Mesendoderm (in vitro differentiated cells): ENCODE results near the gene CCDC92B.

Experiments
- DNase-seq: peaks from one replicate; pipeline ENCODE4 v3.0.0; 2013
- H2AK5ac ChIP-seq: 2 replicates; pipeline ENCODE4 v1.6.1; 2013; ENCODE audit warnings: low read length, inconsistent platforms
- H2BK120ac ChIP-seq: 2 replicates; pipeline ENCODE4 v1.6.1; 2013; ENCODE audit warnings: low read depth, mild to moderate bottlenecking, low read length, moderate library complexity, mixed read lengths
- H2BK15ac ChIP-seq: replicated peaks from 2 replicates; pipeline ENCODE4 v1.6.1; 2013; ENCODE audit warnings: low read depth, mild to moderate bottlenecking, moderate library complexity
- H2BK5ac ChIP-seq: 2 replicates; pipeline ENCODE4 v1.6.1; 2013; ENCODE audit warnings: low read length, inconsistent platforms
- H3K18ac ChIP-seq: 2 replicates; pipeline ENCODE4 v1.6.1; 2013; ENCODE audit warnings: mild to moderate bottlenecking, low read length, mixed read lengths
- H3K23ac ChIP-seq: one replicate; pipeline ENCODE4 v1.6.1; 2013; ENCODE audit warnings: low read length
- H3K27ac ChIP-seq: 2 replicates; pipeline ENCODE4 v1.5.1; 2013; ENCODE audit warnings: low read depth, mild to moderate bottlenecking, inconsistent platforms, low read length, moderate library complexity
- H3K27me3 ChIP-seq: 2 replicates; pipeline ENCODE4 v1.6.1; 2013; ENCODE audit warnings: low read length, control low read depth, mild to moderate bottlenecking, inconsistent platforms; ENCODE audit not compliant: insufficient read depth, poor library complexity
- H3K36me3 ChIP-seq: 2 replicates; pipeline ENCODE4 v1.6.1; 2013; ENCODE audit warnings: low read length, inconsistent platforms; ENCODE audit not compliant: control insufficient read depth, insufficient read depth
- H3K4ac ChIP-seq: one replicate; pipeline ENCODE4 v1.6.1; 2013; ENCODE audit warnings: low read depth, mild to moderate bottlenecking, low read length, moderate library complexity
- H3K4me1 ChIP-seq: 2 replicates; pipeline ENCODE4 v1.6.1; 2013; ENCODE audit warnings: low read depth, low read length, inconsistent platforms; ENCODE audit not compliant: control insufficient read depth
- H3K4me2 ChIP-seq: 2 replicates; pipeline ENCODE4 v1.6.1; 2013; ENCODE audit warnings: low read length
- H3K4me3 ChIP-seq: 2 replicates; pipeline ENCODE4 v1.5.1; 2013; ENCODE audit warnings: mild to moderate bottlenecking, low read length
- H3K56ac ChIP-seq: one replicate; pipeline ENCODE4 v1.6.1; 2013; ENCODE audit warnings: low read length
- H3K79me1 ChIP-seq: 2 replicates; pipeline ENCODE4 v1.6.1; 2013; ENCODE audit warnings: low read length, inconsistent platforms
- H3K79me2 ChIP-seq: 2 replicates; pipeline ENCODE4 v1.6.1; 2013; ENCODE audit warnings: mild to moderate bottlenecking, low read length; ENCODE audit not compliant: control insufficient read depth, insufficient read depth
- H3K9ac ChIP-seq: 2 replicates; pipeline ENCODE4 v1.6.1; 2013; ENCODE audit warnings: low read length, inconsistent platforms
- H4K5ac ChIP-seq: one replicate; pipeline ENCODE4 v1.6.1; 2013; ENCODE audit warnings: low read length
- H4K8ac ChIP-seq: one replicate; pipeline ENCODE4 v1.6.1; 2013; ENCODE audit warnings: low read depth, mild to moderate bottlenecking, control low read depth, low read length, moderate library complexity
- WGBS: extraction: QIAGEN DNeasy Blood & Tissue Kit; methylation state at CpG from one replicate; pipeline ENCODE4 v1.1.7; 2013; ENCODE audit warnings: low lambda C conversion rate, missing lambda C conversion rate; ENCODE audit not compliant: insufficient coverage; ENCODE audit errors: extremely low coverage; 5-methylcytosine and 5-hydroxymethylcytosine counted together

CCDC92B gene

DNA sequence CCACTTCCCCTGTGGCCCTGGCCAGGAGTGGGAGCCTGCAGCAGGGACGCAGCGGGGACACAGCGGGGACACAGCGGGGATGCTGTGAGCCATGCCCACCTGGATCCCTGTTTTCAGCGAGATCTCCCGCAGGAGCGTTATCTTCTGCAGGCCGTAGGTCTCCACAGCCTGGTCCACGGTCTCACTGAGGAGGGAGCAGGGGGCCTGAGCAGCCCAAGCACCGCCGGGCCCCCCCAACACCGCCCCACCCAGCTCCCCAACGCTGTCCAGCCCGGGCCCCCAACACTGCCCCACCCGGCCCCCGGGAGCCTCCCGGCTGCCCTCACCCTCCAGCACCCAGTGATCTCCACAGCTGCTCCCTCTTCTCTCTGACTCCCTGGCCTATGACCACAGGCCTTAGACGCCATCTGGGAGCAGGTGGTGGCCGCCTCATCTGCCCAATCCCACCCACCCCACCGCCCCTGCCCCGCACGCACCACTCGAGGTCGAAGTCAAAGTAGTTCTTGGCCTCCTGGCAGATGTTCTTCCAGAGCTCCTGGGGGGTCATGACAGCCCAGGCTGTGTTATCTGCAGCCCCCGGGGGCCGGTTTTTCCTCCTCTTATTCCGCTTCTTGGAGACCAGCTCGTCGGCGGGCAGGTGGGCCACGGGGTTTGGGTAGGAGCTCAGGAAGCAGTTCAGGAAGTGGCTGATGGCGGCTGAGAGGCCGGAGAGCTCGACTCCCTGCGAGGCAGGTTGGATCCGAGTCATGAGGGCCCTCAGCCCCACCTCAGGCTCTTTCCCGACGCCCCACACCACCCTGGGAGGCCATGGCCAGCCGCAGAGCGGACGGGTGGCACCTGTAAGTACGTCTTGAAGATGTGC lies 54.8 kb downstream of the CCDC92B start:
- no peak overlapping the region for H4K5ac ChIP-seq
- H3K4me2 ChIP-seq: no peak overlapping the region
- no peak overlapping the region for H3K56ac ChIP-seq
- no CpG with 5 or more reads among the region's 42 CpGs for WGBS
- no peak overlapping the region for H2BK120ac ChIP-seq
- no peak overlapping the region for H2BK15ac ChIP-seq
- H3K27ac ChIP-seq: no peak overlapping the region
- H3K4me3 ChIP-seq: no peak overlapping the region
- H4K8ac ChIP-seq: no peak overlapping the region
- no peaks in the 10 kb centered on the region for H3K4me1 ChIP-seq
- no peak overlapping the region for H3K23ac ChIP-seq
- DNase-seq: no peak
- no peaks in the 10 kb centered on the region for H3K79me1 ChIP-seq
- H3K79me2 ChIP-seq: no peaks in the 10 kb centered on the region
- no peak overlapping the region for H3K18ac ChIP-seq
- no peaks in the 10 kb centered on the region for H3K27me3 ChIP-seq
- no peak overlapping the region for H2BK5ac ChIP-seq
- peaks cover 4% of the 10 kb centered on the region for H3K36me3 ChIP-seq
- no peak overlapping the region for H2AK5ac ChIP-seq
- no peak overlapping the region for H3K9ac ChIP-seq
- H3K4ac ChIP-seq: no peak overlapping the region

DNA sequence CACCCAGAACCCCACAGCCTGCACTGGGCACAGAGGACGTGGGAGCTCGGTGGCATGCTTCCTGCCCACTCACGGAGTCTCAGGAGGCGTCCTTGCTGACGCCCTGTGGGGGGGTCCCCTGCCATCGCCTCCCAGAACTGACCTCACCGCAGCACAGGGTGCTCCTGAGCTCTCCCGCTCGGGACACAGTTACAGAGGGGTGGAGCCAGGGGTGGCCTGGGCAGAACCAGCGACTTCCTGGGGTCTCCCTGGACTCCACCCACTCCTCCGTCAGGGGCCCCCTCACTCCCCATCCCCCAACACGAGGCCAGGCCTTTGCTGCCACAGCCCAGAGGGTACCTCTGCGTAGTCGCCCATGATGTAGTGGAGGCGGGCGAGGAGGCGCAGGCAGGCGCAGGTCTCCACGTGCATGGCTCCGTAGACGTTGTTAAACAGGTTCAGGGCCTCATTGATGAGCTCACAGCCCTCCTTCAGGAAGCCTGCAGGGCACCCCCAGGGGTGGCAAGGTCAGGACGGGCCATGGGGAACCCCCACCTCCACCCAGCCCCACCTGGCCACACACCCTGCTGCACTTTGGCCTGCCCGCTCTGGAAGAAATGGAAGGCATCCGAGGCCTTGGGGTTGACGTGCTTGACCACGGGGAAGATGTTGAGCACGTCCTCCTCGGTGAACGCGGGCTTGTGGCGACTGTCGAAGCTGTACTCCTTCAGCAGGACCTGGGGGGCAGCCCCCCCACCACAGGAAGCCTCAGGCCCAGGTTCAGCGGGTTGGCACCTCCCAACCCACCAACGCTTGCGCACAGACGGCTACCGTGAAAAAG lies 55.7 kb downstream of the CCDC92B start:
- Histone ChIP-seq H3K4ac (no peak overlapping the region), H3K27ac (no peak overlapping the region), H3K23ac (no peak overlapping the region), H3K4me2 (no peak overlapping the region), H2BK120ac (no peak overlapping the region), H3K79me1 (no peaks in the 10 kb centered on the region), H4K8ac (no peak overlapping the region), H2AK5ac (no peak overlapping the region), H3K9ac (no peak overlapping the region), H3K56ac (no peak overlapping the region), H3K4me3 (no peak overlapping the region), H3K27me3 (no peaks in the 10 kb centered on the region), H3K4me1 (no peaks in the 10 kb centered on the region), H3K18ac (no peak overlapping the region), H4K5ac (no peak overlapping the region), H2BK15ac (no peak overlapping the region), H3K79me2 (no peaks in the 10 kb centered on the region), H3K36me3 (peaks cover 4% of the 10 kb centered on the region), H2BK5ac (no peak overlapping the region)
- no CpG with 5 or more reads among the region's 37 CpGs for WGBS
- no peak for DNase-seq

DNA sequence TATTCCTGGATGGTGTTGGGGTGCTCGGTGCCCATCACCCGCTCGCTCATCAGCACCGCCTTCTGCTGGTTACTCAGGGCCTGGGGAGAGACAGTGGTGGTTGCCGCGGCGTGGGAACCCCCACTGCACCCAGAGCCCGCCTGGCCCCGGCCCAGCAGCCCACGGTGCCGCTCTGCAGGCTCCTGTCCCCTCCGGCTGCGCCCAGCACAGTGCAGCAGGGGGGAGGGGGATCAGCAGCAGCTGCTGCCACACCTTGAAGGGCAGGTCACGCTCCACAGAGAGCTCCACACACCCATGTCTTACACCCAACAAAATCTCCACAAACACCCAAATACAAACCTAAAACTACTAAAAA lies 56.7 kb downstream of the CCDC92B start:
- WGBS: no CpG with 5 or more reads among the region's 14 CpGs
- Histone ChIP-seq H3K4ac (no peak overlapping the region), H3K79me1 (no peaks in the 10 kb centered on the region), H3K79me2 (no peaks in the 10 kb centered on the region), H3K4me3 (no peak overlapping the region), H3K4me1 (no peaks in the 10 kb centered on the region), H3K4me2 (no peak overlapping the region), H3K18ac (no peak overlapping the region), H3K56ac (no peak overlapping the region), H3K9ac (no peak overlapping the region), H4K8ac (no peak overlapping the region), H3K27ac (no peak overlapping the region), H3K23ac (no peak overlapping the region), H3K36me3 (peaks cover 2% of the 10 kb centered on the region), H2AK5ac (no peak overlapping the region), H2BK15ac (no peak overlapping the region), H2BK5ac (no peak overlapping the region), H3K27me3 (no peaks in the 10 kb centered on the region), H2BK120ac (no peak overlapping the region), H4K5ac (no peak overlapping the region)
- no peak for DNase-seq

DNA sequence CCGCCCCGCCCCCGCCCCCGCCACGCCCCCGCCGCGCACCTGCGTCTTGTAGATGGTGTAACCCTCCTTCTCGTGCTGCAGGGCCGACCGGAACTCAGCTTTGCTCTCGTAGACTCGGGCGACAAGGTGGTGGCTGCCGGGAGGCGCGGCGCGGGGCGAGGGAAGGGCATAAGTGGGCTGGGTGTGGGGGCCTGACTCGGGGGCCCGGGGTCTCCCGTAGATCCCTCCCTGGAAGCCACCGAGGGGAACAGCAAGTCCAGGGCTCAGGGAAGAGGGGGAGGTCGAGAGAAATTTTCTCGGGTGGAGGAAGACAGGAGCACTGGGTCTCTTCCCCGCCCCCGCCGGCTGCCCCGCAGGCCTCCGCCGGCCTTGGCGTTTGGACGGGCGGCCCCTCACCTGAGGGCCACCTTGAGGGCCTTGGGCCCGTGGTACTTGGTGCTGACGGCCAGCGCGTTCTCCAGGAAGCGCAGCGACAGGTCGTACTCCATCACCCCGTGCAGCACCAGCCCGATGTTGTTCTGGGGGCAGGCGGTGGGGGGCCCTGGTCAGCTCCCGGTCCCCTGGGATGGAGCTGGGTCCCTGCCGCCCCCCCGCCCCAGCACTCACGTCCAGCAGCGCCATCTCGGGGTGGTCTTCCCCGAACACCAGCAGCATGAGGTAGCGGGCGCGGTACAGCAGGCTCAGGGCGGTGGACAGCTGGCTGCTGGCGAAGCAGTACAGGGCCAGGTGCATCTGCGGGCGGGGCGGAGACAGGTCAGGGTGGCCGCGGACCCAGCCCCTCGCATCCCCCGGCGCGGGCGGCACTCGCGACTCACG lies 57.3 kb downstream of the CCDC92B start:
- Histone ChIP-seq H3K4me3 (no peak overlapping the region), H3K27me3 (no peaks in the 10 kb centered on the region), H3K4me2 (no peak overlapping the region), H3K23ac (no peak overlapping the region), H2BK5ac (no peak overlapping the region), H4K8ac (no peak overlapping the region), H3K18ac (no peak overlapping the region), H3K79me2 (no peaks in the 10 kb centered on the region), H3K27ac (no peak overlapping the region), H2BK120ac (no peak overlapping the region), H3K79me1 (no peaks in the 10 kb centered on the region), H2BK15ac (no peak overlapping the region), H4K5ac (no peak overlapping the region), H3K9ac (no peak overlapping the region), H3K4me1 (no peaks in the 10 kb centered on the region), H3K56ac (no peak overlapping the region), H2AK5ac (no peak overlapping the region), H3K4ac (no peak overlapping the region), H3K36me3 (peaks cover 2% of the 10 kb centered on the region)
- WGBS: no CpG with 5 or more reads among the region's 71 CpGs
- no peak for DNase-seq

DNA sequence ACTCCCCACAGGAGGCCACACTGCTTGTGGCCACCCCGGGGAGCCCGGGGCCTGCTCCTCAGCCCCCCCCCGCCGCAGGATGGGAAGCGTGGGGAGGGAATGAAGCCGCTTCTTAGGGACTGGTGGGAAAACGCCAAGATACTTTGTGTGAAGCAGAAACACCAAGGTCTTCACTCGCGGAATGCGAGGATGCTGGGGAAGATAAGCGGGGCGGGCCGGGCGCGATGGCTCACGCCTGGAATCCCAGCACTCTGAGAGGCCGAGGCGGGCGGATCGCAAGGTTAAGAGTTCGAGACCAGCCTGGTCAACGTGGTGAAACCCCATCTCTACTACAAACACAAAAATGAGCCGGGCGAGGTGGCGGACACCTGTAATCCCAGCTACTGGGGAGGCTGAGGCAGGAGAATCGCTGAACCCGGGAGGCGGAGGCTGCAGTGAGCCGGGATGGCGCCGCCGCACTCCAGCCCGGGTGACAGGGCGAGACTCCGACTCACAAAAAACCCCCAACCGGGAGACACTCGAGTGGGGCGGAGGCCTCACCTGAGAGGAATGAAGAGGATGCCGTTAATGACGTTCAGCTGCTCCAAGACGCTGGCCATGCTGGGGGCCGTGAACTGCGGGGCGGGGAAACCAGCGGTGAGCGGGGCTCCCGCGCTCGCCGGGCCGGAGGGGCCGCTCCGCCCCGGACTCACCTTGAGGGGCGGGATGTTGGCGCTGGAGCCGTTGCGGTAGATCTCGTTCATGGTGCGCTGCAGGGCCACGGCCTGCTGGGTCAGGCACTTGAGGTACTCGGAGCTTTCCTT lies 58.2 kb downstream of the CCDC92B start:
- no CpG with 5 or more reads among the region's 62 CpGs for WGBS
- H3K4me2 ChIP-seq: no peak overlapping the region
- H2AK5ac ChIP-seq: no peak overlapping the region
- no peak for DNase-seq
- no peak overlapping the region for H4K8ac ChIP-seq
- H3K4me3 ChIP-seq: no peak overlapping the region
- H3K23ac ChIP-seq: no peak overlapping the region
- H3K4me1 ChIP-seq: no peaks in the 10 kb centered on the region
- H3K4ac ChIP-seq: no peak overlapping the region
- H3K9ac ChIP-seq: no peak overlapping the region
- no peaks in the 10 kb centered on the region for H3K36me3 ChIP-seq
- H3K27ac ChIP-seq: no peak overlapping the region
- H2BK5ac ChIP-seq: no peak overlapping the region
- no peak overlapping the region for H3K18ac ChIP-seq
- H2BK120ac ChIP-seq: no peak overlapping the region
- no peaks in the 10 kb centered on the region for H3K79me2 ChIP-seq
- H3K56ac ChIP-seq: no peak overlapping the region
- H3K27me3 ChIP-seq: no peaks in the 10 kb centered on the region
- H2BK15ac ChIP-seq: no peak overlapping the region
- H4K5ac ChIP-seq: no peak overlapping the region
- no peaks in the 10 kb centered on the region for H3K79me1 ChIP-seq
